Measurements from ENCODE around the gene ATL3.
A peak's percentile ranks its signal among the peaks of the same experiment; 100 is the strongest.
"Not testable (repeated sequence)": the region's sequence is repeated elsewhere in the genome, so short reads cannot be mapped to it uniquely, and the experiment has no call there.

The ATL3 gene

DNA sequence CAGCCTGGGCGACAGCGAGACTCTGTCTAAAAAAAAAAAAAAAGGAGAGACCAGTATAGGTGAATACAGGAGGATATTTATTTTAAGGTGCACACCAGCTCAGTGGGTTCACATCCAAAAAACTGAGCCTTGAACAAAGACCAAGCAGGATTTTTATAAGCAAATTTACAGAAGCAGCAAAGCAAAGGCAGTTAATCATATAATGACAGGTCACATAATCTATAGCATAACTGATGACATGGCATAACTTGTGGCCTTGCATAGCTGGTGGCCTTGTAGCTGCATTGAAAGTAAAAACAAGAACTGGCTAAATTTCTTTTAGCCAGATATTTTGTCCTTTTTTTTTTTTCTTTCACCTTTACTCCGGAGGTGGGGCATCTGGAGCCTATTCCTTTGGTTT, 54.2 kb downstream of the ATL3 start:
- no peak for DNase-seq

DNA sequence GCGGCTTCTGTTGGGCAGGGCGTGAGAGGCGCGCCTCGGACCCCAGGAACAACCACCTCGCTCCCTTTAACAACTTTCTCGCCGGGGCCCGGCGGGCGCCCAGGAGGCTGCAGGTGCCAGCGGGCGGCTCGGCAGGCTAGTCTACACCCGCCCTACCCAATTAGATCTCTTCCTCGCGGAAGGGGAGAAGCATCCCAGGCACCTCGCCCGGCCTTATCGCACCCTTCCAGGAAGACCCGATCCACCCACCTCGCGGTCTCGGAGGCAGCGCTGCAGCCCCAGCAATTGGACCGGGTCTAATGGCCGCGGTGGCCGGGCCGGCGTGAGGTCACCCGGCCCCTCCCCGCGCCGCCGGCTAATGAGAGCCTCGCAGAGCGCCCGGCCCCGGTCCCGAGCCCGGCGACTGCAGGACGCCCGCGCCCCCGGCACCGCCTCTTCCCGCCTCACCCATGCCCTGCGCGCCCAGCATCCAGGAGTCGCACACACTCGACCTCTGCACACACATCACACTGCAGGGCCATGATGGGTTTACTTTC, 57.0 kb downstream of the ATL3 start, which contains the start of gene PLAAT3:
Gene PLAAT3, minus strand, starts transcription at position 298 of the 536 bp plus-strand sequence. CDS start 419 bp downstream, outside the sequence.
- DNase-seq = peak; percentile 12

DNA sequence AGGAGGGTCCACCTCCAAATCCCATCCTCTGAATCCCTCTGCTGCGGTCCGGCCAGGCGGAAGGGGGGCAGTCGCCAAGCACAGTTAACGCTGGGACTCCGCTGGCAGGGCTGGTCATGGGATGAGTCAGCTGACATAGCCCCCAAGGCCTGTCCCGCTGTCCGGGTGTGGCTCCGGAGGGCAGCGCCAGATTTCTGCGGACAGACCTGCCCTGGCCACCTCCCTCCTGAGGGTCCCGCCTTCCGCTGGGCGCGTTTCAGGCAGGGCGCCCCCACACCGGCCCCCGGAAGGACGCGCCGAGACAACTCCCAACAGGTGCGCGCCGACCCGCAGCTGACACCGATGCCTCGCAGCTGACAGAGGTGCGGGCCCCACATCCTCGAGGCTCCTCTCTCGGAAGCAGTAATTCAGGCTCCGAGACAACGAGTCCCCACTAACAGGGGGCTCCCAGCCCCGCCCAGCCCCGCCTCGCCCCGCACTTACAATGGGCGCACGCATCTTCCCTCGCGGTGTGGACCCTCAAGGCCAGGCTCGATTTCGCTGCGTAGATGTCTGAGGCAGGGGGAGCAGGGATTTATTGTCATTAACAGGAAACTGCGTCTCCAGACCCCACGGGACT, 57.5 kb downstream of the ATL3 start:
- DNase-seq = peak; percentile 21

DNA sequence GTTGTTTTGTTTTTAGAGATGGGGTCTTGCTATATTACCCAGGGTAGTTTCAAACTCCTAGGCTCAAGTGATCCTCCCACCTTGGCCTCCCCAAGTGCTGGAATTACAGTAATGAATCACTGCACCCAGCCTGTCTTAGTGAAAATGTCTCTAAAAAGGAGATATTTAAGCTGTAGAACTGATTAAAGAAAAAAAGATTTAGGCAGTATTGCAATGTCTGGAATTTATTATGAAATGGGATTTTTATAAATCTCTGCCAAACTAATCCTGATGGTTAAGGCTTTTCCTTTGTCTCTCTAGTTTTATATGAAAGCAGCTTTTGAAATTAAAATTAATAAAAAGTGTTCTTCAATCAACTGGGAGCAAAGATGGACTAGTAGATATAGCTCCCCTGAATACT, 59.0 kb downstream of the ATL3 start:
- no peak for DNase-seq

DNA sequence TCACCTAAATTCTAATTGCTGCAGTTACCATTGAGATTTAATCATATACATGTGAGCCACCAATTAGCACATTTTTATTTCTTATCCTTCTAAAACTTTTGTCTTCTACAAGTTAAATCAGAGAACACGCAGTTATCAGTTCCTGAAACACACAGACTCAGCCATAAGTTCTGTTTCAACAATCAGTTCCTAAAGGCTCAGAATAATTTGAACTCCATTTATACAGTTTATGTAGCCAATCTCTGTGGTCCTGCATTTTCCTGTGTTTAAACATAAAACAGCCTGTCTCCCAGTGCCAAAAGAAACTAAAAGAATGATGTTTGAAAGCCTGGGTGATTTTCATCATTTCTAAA, 59.8 kb downstream of the ATL3 start:
- no peak for DNase-seq

DNA sequence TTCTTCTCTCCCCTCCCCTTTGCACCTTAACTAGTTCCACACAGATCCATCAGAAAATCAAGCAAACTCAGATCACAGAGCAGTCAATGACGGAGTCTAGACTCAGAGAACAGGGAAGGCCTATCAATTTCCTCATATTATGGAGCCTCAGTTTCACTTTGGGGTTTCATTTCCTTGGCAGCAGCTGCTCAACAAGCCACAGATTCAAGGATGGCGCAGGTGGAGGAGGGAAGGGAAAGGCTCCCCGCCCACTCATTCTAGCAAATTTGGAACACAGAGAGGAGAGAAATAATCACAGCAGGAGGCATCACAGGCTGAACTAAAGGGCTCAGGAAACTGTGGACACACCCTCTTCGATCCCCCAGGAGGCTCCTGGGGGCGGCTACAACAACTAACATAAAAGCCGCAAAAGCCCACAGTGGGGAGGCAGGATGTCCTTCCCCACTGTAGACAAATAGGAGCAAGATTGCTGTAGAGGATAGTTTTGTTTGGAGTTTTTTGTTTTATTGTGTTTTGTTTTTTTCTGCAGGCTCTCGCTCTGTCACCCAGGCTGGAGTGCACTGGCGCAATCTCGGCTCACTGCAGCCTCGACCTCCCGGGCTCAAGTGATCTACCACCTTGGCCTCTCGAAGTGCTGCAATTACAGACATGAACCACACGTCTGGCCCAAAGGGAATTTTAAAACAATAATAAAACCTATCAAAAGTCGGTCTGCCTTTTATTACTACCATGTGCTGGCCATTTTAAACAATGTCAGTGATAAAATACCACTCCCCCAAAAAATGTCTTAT, 60.4 kb downstream of the ATL3 start:
- no peak for DNase-seq

DNA sequence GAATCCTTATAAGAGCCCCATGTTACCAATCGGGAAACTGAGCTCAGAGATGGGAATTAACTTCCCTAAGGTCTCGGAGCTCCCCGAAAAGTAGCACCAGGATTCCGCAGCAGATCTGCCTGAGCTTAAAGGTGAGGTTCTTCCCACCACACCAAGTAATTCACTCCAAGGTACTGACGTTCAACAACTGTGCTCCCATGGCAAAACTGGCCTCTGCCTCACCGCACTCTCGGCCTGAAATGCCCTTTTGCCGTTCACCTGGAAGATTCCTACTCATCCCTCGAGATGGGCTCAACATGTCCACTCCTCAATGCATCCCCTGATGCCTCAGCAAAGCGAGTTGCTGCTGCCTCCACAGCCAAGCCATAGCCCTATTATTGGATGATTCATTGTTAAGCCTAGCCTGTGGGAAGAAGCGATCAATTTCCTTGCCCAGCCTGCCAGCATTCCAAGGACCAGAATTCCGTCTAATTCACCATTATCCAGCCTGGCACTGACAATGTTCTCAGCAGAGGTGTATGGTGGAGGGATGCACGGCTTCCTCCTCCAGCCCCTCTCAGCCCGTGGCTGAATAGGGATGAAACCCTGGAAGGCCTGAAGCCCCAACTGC, 61.1 kb downstream of the ATL3 start:
- no peak for DNase-seq

DNA sequence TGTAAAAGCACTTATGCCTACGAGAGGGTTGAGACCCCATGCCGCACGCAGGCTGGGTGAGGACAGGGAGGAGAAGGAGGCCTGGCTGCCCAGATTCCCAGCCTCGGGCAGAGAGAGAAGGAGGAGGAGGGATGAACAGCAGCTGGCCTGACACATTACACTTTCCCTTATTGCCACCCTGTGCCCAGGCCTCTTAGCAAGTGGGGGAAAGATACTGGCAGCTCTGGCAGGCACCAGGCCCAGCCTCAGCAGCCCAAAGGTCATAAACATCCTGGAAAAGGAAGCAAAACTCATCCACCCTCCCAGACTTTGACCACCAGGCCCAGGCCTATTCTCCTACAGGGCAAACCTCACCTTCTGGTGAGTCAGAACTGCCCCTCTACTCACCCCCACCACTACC, 61.6 kb downstream of the ATL3 start:
- no peak for DNase-seq

DNA sequence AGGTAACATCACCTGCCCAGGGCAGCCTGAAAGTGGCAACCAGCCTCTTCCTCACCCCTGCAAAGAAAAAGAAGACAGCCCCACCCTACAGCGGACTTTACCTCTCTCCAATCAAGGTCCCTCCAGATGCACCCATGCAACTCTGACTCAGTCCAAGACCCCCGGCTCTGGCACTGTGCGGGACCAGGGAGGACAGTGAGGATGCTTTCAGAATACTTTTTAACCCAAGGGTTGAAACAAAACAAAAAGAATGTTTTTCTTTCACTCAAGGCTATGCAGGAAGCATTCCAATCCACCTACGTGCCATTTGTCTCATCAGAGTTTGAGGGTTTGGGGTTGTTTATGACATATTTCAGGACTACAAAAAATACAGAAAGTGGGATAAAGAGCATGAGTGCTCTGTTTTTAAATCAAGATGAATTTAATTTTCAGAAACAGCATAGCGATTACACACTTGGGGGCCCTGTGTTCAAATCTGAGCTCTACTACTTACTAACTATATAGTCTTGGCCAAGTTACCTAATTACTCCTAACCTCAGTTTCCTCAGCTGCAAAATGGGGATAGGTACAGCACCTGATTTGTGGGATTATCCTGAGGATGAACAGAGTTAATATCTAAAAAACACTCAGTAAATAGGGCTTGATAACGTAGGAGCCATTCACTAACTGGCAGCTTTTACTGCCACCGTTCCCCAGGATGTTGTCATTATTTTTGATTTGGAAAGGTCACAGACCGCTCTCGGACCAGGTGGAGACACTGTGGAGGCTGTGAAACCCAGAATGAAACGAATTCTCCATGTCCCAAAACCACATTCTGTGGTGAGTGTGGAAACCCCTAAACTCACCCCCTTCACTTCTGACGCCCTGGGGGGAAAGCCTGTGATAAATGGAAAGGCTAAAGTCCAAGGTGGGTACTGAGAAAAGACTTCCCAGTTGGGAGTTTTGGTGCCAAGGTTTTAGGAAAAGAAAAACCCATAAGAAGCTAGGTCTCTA, 62.5 kb downstream of the ATL3 start:
- no peak for DNase-seq

DNA sequence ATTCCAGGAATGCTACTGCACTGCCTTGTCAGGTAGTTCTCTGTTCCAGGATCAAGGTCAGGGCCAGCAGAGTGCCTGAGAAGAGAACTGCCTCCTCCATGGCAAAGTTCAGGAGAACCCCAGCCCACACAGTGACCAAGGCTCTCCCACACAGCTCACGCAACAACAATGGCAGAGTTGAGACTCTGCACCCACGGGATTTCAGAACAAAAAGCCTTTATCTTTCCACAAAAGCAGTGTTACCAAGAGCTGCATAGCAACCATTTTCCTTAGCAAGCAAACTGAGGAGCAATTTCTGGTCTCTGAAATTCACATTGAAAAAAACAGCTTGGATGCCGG, 68.0 kb downstream of the ATL3 start:
- DNase-seq = no peak

DNA sequence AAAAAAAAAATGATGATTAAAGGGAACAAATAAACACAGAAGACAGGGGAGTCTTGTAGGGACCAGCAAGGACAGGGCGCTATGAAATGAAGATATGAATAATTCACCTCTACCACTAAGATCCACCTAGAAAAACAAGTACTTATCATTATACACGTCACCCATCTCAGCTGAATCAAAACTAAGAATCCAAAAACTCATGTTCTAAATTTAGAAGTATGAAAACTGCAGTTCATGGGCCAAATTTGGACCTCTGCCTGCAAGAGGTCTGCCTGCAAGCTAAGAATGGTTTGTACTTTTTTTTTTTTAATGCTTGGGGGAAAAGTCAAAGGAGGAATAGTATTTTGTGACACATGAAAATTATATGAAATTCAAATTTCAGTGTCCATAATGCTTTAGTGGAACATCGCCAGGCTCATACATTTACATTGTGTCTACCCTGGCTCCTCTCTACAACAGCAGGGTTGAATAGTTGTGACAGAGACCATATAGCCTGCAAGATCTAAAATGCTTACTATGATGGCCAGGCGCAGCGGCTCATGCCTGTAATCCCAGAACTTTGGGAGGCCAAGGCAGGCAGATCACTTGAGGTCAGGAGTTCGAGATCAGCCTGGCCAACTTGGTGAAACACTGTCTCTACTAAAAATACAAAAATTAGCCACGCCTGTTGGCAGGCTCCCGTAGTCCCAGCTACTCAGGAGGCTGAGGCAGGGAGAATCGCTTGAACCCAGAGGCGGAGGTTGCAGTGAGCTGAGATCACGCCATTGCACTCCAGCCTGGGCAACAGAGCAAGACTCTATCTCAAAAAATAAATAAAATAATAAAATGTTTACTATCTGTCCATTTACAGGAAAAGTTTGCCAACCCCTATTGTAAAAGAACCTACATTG, 68.6 kb downstream of the ATL3 start:
- DNase-seq = not testable (repeated sequence)

DNA sequence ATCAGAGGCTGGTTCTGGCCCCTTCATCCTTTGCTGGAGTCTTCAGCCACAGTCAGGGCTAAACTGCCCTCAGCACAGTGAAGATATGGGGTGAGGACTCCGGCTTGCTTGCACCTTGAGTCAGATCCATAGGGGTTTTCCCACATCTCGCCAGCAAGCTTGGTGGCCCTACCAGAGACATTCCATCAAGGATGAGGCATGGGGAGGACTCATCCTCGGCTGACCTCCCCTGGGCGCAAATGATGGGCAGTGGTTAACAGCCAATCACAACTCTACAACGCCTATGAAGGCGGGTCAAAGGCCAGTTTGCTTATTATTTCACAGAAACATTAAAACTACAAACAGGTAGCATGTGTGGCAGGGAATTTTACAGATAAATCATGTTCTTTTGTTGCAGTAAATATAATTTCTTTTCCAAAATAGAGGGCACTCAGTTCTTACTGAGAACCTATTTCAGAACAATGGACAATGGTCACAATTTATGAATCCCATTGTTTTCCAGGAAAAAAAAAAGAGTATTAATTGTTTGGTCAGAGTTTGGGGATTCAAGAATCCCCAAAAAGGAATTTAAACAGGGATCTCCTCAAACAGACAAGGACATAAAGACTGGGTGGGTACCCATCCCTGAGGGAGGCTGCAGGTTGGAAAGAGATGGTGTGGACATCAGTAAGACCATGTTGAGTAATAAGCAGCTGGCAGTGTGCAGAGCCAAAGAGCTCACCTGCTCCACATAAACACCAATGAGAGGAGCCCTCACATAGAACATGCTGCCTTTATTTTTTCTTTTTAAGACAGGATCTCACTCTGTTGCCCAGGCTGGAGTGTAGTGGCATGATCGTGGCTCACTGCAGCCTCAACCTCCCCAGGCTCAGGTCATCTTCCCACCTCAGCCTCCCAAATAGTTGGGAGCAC, 71.7 kb downstream of the ATL3 start:
- no peak for DNase-seq

DNA sequence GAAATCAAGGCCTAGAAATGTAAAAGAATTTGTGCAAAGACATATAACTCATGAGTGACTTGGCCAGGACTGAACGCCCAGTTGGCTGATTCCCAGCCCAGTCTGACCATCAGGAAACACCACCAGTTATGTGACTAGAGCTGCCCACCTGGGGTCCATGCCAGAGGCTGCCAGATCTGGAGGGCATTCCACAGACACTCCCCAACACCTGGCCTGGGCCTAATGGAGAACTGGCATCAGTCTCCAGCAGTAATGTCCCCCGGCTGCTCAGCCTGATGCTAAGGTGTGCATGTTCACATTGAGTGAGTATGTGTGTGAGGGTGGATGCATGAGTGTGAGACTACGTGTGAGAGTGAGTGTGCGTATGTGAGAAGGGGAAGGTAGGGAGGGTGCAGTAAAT, 72.6 kb downstream of the ATL3 start:
- DNase-seq = no peak

DNA sequence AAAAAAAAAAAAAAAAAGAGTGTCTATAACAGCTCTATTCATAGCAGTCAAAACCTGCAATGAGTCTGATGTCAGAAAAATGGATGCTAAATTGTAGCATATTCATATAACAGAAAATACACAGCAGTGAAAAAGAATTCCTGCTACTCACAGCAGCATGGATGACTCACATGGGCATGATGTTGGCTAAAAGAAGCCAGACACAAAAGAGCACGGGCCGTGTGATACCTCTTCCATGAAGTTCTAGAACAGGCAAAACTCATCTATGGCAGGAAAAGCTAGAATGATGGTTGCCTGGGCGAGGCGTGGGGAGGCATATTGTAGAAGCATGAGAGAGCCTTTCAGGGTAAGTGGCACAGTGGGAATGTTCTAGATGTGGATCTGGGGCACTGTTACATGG, 75.9 kb downstream of the ATL3 start:
- no peak for DNase-seq

DNA sequence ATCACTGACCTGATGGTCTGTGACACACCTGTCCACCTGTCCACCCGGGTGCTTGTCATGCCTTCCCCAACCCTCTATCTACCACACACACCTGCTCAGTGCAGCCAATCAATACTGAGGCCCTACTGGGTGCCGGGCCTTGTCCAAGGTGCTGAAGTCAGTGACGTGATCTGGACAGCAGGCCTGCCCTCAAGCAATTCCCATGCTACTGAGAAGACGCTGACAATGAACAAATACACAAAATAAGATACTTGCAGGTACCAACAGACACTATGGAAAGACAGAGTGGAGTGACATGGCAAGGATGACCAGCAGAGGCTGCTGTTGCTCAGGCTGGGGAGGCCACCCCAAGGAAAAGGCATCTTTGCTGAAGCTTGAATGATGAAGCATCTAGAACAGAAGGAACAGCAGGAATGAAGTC, 78.2 kb downstream of the ATL3 start:
- no peak for DNase-seq

DNA sequence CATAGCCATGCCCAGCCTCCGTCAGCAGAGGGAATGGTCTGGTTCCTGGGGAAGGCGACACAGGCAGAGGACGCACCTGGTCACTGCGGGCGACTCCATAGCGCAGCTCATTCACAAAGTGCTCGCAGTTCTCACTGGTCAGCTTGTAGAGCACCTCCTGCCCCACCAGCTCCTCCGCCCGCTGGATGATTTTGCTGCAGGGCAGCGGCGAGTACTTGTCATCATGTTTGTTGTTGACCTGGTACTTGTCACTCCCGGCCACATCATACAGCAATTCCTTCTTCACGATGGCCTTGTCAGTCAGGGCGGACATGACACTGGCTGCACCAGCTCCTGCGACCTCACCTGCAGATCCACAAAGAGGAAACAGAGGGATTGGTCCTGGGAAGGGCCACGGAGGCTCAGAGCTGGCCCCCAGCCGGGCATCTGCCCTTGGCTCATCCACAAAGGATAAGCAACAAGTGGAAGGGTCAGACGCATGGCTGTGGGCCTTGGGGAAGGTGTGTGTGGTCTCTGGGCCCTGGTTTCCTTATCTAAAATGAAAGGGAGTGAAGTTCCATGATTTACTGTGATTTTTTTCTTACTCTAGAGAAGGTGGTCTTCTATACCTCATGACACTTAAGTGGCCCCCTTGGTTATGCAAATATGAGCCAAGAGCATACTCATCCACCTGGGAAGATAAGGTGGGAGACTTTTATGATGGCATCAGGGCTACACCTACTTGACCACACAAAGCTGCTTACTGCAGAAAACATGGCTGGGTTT, 81.0 kb downstream of the ATL3 start:
- no peak for DNase-seq

DNA sequence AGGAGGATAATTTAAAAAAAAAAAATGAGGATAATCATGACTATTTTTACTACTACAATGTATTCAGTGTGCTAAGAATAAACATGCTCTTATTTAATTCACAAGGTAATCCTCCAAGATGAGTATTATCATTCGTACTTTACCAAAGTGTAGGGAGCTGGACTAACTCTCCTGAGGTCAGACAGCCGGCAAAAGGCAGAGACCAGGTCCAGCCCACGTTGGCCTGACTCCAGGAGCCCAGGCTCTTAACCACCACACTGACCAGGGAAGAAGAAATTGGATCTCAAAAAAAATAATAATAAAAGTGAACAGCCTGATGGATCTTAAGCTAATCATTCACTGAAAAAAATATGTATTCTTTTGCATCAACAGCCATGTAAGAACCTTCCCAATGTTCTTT, 82.2 kb downstream of the ATL3 start:
- DNase-seq = no peak

DNA sequence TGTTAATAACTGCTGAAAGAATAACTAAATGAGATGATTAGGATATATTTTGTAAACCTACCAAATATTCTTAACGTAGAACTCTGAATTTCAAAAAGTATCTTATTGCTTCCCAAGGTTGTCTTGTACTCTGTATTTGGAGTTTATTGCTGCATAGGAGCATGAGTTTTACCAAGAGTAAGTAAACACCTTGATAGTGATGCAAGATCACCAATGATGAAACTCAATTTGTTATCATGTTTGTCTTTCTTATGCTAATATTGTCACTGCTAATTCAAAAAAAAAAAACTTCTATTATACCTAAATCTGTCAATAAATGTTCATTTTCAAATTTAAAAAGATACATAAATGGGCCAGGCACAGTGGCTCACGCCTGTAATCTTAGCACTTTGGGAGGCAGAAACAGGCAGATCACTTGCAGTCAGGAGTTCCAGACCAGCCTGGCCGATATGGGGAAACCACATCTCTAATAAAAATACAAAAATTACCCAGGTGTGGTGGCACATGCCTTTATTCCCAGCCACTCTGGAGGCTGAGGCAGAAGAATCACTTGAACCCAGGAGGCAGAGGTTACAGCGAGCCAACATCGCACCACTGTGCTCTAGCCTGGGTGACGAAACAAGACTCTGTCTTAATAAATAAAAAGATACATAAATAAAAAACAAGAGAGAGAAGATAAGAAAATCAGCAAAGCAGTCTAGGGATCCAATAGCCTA, 84.6 kb downstream of the ATL3 start:
- no peak for DNase-seq

DNA sequence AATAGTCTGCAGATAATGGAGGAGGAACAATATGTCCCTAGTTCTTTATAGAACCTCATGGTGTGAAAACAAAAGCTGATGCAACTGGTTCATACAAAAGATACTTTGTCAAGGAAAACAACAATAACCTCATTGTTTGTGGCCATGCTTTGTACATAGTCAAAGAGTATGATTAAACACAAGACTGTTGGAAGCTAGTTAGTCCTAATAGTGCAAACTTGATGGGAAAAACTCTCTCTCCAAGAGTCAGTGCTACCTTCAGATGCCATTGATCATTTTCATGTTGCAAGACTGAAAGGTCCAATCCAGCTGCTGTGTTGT, 87.9 kb downstream of the ATL3 start:
- no peak for DNase-seq
